GM11168 (cell line): Measurements from ENCODE around the gene YOD1.

ENCODE experiments used
- in situ Hi-C: fragments of 300-500 bp; cut with MboI; formaldehyde crosslinking; loops from one replicate; pipeline ENCODE4 v1.12.0; 2022; ENCODE audit warnings: low sequenced_read_pairs; ENCODE audit not compliant: unreplicated experiment

Gene YOD1

GRCh38 chr1:207015791-207016190, 35.2 kb downstream of the YOD1 start:
- in situ Hi-C loops: no loop called here

GRCh38 chr1:207014728-207015127, 36.3 kb downstream of the YOD1 start:
- in situ Hi-C loops: no loop called here

- in situ Hi-C loops: no loop called here
Observed at GRCh38 chr1:207013321-207014085, 37.5 kb downstream of the YOD1 start.

GRCh38 chr1:207010726-207011125, 40.3 kb downstream of the YOD1 start:
- in situ Hi-C loops: no loop called here

GRCh38 chr1:207009945-207010344, 41.1 kb downstream of the YOD1 start:
- in situ Hi-C loops: no loop called here

- in situ Hi-C loops: no loop called here
Observed at GRCh38 chr1:207009182-207009850, 41.7 kb downstream of the YOD1 start.

- in situ Hi-C loops: no loop called here
Observed at GRCh38 chr1:207007352-207008033, 43.5 kb downstream of the YOD1 start.

GRCh38 chr1:207006914-207007313, 44.1 kb downstream of the YOD1 start:
- in situ Hi-C loops: no loop called here

- in situ Hi-C loops: no loop called here
Observed at GRCh38 chr1:207006083-207006482, 44.9 kb downstream of the YOD1 start.

GRCh38 chr1:207004931-207005830, 45.8 kb downstream of the YOD1 start:
- in situ Hi-C loops: no loop called here

GRCh38 chr1:207003210-207003609, 47.8 kb downstream of the YOD1 start:
- in situ Hi-C loops: no loop called here

- in situ Hi-C loops: no loop called here
Observed at GRCh38 chr1:207002724-207003146, 48.3 kb downstream of the YOD1 start.

GRCh38 chr1:207001492-207002245, 49.3 kb downstream of the YOD1 start:
- in situ Hi-C loops: no loop called here

- in situ Hi-C loops: no loop called here
Observed at GRCh38 chr1:207000651-207001291, 50.2 kb downstream of the YOD1 start.

GRCh38 chr1:206998816-206999215, 52.2 kb downstream of the YOD1 start:
- in situ Hi-C loops: no loop called here
